ENCODE measurements around the gene ZNF613.

- TF ChIP-seq POLR2AphosphoS5 (IDR thresholded peaks at IDR 0.05; ENCODE audit: low read depth, low read length) (no peak), POLR2A (IDR thresholded peaks at IDR 0.05; ENCODE audit: low read depth, low read length) (no peak), TAF1 (IDR thresholded peaks at IDR 0.05; ENCODE audit: low read depth, low read length) (no peak), POU2F2 (IDR thresholded peaks at IDR 0.05; ENCODE audit: low read depth, low read length) (peak; percentile 48; the same call in 1 of the 2 replicates)
Observed at GRCh38 chr19:51926784-51927741, at the start of gene ZNF613.
